Endometrium (tissue), 2 donors: Measurements from ENCODE around the gene THOC3.
"Not testable (repeated sequence)": the region's sequence is repeated elsewhere in the genome, so short reads cannot be mapped to it uniquely, and the experiment has no call there.

Experiments used
- FAIRE-seq: peaks from 2 replicates; lab custom pipeline; 2012; peaks lifted over from hg19 to GRCh38; lab: Jason Lieb, UNC
- donor health status: control.
- donor health status: control.

THOC3 gene

DNA sequence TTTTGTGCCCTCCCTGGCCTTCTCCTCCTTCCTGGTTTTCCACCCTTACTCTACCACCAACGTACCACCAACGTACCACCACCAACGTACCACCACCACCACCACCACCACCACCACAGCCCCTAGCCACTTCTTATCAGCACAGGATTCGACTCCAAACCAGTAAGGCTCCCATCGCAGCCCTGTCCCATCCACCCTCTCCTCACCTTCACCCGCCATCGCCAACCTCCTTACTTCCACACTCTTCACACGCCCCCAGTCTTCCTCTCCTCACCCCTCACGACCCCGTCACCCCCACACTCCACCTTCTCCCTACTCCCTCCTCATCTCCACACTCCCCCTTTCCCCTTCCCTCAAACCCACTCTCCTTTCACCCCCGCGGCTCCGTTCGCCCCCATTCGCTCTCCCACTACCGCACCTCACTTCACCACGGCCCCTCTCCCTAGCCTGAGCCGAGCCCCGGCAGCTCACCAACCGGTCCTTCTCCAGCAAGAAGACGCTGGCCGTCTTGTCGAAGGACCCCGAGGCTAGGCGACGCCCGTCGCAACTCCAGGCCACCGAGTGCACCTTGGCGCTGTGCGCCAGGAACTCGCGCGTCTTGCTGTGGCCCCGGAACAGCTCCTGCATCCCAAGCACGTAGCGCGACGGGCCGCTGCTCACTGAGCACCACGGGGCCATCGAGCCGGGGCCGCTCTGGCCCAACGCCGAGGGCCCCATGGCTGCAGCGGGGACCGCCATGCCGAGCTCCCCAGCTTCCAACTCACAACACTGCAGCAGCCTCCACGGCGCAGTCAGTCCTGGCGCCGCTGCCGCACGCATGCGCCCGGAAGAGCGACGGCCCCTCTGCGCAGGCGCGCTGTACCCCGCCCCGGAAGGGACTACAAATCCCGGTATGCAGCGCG, at the start of gene THOC3:
THOC3 (minus strand) TSS at position 845 of the 902 bp plus-strand sequence; CDS start at position 738, 107 bp downstream.
- peak; percentile 45 for FAIRE-seq

DNA sequence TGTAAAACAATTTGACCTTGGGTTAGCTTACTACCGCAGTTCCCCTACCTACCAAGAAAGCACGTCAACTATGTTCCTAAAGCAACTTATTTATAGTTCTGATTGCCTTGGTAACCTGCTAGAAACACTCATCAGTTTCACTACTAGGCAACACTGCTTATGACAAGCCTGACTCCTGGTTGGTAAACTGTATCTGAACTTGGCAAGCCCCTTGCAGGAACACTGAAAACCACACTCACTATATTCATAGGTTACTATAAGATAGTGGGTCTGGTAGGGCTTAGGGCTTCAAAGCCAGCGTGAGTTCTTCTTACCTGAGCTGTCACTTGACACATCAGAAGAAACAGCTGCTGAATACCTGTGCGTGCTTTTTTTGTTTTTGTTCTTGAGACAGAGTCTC, 49.2 kb upstream of the THOC3 start:
- not testable (repeated sequence) for FAIRE-seq

GRCh38 chr5:176014360-176014759, 46.2 kb upstream of the THOC3 start:
- not testable (repeated sequence) for FAIRE-seq

DNA sequence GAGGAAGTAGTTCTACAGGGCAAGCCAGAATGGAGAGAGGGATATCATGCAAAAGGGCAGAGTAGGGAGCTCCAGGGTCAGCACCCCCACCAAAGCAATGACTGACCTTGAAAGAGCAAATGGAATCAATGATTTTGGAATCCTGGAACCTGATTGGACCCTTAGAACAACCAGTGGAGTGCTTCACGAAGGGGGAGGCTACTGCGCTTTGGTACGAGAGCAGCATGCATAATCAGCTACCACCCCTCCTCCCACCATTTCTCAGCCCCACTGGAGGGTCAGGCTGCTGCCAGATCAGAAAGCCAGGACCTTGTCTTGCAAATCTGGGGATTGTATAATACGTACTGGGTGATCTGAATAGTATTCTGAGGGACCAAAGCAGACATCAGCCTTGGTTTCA, 43.0 kb upstream of the THOC3 start:
- not testable (repeated sequence) for FAIRE-seq

DNA sequence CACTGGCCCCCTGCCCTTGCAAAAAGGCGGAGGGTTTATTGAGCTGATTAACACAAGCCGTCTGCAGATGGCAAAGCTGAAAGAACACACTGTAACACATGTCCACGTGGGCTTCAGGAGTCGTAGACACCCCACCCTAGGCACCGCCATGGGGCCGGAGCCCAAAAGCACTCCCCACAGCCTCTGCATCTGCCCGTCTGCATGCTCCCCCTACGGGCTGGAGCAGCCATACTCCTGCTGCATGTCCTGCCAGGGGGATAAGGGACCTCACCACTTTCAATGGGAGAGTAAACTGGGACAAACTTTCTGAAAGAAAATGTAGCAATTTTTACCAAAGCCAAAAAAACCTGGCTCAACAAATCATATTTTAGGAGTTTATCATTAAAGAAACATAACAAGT, 42.1 kb upstream of the THOC3 start:
- FAIRE-seq = not testable (repeated sequence)

DNA sequence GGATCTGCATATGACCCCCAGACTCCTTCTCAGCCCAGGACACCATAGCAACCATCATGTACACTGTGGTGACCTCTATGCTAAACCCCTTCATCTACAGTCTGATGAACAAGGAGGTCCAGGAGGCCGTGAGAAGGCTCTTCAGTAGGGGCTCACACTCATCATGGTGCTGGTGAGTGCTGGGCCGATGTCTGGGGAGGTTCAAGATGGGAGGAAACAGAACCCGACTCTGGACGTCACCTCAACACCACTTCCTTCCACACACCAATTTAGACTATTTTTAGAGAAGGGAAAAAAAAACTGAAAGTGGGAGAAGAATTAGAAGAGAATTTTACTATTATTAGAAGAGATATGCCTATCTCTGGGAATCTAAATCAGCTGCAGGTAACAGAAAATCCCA, 39.1 kb upstream of the THOC3 start:
- not testable (repeated sequence) for FAIRE-seq

GRCh38 chr5:176006819-176007218, 38.7 kb upstream of the THOC3 start:
- FAIRE-seq = not testable (repeated sequence)

DNA sequence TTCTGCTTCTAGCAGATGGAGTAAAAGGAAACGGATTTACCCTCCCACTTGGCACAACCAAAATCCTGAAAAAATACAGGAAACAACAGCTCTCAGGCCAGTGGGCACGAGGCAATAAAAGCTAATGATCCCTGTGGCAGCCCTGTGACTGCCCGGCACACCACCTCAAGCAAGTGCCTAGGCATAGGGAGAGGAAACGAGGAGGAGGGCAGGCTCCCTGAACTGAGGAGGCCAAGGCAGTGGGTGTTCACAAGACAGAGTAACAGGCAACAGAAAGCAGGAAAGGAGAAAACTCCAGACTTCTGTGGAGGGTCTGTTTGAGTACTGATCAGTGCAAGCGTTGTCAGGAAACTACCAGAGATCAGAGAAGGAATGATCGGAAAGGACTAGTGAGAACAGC, 29.9 kb upstream of the THOC3 start:
- FAIRE-seq = not testable (repeated sequence)

- FAIRE-seq = not testable (repeated sequence)
Measured at GRCh38 chr5:175997495-175997894, 29.4 kb upstream of the THOC3 start.

DNA sequence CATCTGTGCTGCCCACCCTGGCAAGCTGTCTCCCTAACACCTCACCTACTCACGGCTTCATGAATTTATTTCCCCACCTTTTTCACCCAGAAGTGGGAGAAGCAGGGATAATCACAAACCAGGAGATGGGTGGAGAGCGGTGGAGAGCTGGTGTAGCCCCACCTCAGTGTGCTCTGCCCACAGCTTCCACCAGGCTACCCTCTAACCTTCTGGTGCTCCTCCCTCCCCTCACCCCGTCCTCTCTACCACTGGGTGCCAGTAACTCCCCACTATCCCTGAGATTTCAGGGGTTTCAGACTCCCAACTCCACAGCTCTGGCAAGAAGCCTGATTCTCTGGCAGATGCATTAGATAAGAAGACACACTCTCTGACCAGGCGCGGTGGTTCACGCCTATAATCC, 28.7 kb upstream of the THOC3 start:
- FAIRE-seq = not testable (repeated sequence)

DNA sequence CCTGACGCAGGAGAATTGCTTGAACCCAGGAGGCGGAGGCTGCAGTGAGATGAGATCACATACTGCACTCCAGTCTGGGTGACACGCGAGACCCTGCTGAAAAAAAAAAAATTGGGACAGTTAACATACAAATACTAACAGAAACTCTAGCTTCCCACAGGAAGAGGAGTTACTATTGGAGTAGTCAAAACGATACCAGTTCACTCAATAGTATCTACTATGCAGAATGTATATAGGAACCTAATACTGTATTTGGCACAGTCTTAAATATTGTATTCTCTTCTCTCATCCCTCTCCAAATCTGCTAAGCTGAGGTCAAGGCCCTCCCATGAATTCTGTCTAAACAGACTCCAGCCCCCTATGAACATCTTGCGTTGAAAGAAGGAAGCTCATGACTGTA, 27.4 kb upstream of the THOC3 start:
- FAIRE-seq = not testable (repeated sequence)

DNA sequence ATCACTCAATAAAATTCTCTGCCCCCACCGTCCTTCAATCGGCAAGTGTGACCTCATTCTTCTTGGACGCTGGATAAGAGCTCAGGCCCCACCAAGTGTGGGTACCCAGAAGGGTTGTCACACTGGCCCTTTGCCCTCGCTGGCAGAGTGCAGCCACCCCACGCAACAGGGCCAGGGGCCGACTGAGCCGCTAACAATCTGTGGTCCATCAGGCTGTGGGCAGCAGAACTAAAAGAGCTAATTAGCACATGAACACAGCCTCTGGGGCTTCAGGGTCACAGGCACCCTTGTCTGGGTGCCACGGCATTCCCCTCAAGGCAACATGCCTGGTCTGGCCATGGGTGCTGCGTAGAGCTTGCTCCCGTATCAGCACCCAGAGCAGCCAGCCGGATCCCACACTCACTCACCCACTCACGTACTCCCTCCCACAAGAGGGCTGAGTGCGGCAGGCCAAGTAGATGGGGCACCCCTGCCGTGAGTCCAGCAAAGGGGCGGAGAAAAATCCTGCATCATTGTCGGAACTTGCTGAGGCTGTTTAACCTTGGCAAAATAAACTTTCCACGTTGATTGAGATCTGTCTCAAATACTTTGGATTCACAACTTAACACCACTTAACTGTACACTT, 11.4 kb upstream of the THOC3 start:
- not testable (repeated sequence) for FAIRE-seq

- FAIRE-seq = not testable (repeated sequence)
Measured at GRCh38 chr5:175968381-175968780, 266 bp upstream of the THOC3 start.

- not testable (repeated sequence) for FAIRE-seq
Measured at GRCh38 chr5:175962329-175962728, 5.8 kb downstream of the THOC3 start.

GRCh38 chr5:175960228-175960627, 7.9 kb downstream of the THOC3 start:
- not testable (repeated sequence) for FAIRE-seq

DNA sequence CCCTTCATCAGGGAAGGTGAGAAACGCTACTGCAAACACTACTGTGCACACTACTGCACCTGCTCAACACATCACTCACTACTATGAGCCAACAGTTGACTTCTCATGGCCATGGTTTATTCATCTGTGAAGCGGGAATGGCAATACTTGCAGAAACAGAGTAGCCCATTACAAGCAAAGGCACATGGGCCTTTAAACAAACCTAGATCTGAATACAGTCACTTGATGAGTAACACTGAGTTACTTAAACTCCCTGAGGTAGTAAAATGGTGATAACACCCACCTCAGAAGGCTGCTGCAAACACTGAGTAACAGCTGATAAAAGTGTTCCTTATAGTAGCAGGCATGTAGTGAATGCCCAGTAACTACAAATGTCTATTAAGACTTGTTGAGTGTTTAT, 9.6 kb downstream of the THOC3 start:
- FAIRE-seq = not testable (repeated sequence)

- not testable (repeated sequence) for FAIRE-seq
Measured at GRCh38 chr5:175954107-175954506, 14.0 kb downstream of the THOC3 start.

DNA sequence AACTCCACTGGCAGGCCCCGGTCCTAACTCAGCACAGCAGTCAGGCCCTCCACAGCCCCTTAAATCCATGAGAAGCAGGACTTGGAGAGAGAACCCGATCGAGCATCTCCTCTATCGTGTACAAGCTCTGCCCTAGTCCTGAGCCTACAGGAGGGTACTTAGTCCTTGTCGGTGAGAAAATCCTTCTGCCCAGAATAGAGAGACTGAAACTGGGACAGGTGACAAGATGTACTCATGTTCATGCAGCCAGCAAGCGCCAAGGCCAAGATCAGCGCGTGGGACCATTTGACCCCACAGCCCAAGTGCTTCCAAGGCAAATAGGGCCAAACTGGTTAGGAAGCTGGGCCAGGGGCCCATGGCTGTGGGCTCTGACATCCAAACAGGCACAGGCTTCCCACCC, 15.3 kb downstream of the THOC3 start:
- not testable (repeated sequence) for FAIRE-seq

DNA sequence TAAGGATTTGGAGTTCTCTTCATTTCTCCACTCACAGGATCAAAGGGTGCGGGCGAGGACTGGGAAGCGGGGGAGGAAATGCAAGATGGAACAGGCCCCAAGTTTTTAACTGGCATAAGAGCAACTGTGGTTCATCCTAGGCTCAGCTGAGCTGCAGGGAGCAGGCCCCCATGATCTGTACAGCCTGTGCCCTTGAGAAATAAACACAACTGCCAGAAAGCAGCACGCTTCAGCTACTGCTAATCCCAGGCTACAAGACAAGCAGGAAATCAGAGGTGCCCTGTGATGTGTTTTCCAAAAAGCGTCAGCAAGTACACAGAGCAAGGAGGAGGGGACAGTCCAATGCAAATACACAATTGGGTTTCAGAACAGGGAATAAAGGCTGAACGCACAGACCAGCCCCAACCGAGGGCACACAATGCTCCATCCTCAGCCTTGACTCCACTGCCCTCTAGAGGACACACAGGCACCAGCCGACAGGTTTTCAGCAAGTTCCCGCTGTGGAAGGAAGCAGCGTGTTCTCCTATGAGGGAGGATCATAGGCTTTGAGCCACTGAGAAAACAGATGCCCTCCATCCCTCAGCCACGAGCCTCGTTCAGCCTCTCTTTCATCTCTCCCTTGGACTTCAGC, 16.7 kb downstream of the THOC3 start:
- peak; percentile 26 for FAIRE-seq

GRCh38 chr5:175948329-175949108, 19.6 kb downstream of the THOC3 start:
- FAIRE-seq = not testable (repeated sequence)

DNA sequence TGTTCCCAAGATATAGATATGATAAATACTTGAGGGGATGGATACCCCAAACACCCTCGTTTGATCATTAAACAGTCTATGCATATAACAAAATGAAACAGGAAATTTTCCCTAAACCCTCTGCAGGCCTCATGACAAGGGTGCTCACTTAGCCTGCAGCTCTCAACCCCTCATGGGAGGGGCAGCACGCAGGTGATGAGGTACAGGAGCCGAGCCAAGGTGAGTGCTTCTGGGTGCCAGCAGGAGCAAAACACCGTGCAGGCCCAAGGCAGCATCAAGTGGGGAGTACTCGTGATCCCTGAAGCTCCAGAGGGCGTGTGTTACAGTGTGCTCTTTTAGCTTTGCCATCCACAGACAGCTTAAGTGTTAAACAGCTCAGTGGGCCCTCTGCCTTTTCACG, 24.9 kb downstream of the THOC3 start:
- not testable (repeated sequence) for FAIRE-seq

GRCh38 chr5:175940632-175941031, 27.5 kb downstream of the THOC3 start:
- FAIRE-seq = not testable (repeated sequence)
